Measurements from ENCODE around the gene FGG. TPM values are rescaled to one million over a fixed set of nuclear protein-coding genes. Genes with fewer than 3 reads are reported as not detected.

FGG gene
- total RNA-seq, 1 donor from 2014 or later, result 0.26 TPM

GRCh38 chr4:154559494-154560418 is 52.7 kb downstream of the FGG start:
- Histone ChIP-seq H3K27me3 (ENCODE audit: control insufficient read depth, insufficient read depth, low read length) (no peaks in the 10 kb centered on the region), H3K36me3 (ENCODE audit: control insufficient read depth, insufficient read depth, low read length) (no peaks in the 10 kb centered on the region), H3K4me3 (ENCODE audit: low read depth, low read length) (no peak overlapping the region)
- TF ChIP-seq CTCF (IDR thresholded peaks at IDR 0.05; ENCODE audit: insufficient read depth, low read length, severe bottlenecking), result peak; percentile 71
- DNase-seq (ENCODE audit: low read depth) (peak; percentile 68), FAIRE-seq (peak; percentile 7)

GRCh38 chr4:154559141-154559493 is 53.3 kb downstream of the FGG start:
- FAIRE-seq, result no peak
- Histone ChIP-seq H3K36me3 (ENCODE audit: control insufficient read depth, insufficient read depth, low read length) (no peaks in the 10 kb centered on the region), H3K27me3 (ENCODE audit: control insufficient read depth, insufficient read depth, low read length) (no peaks in the 10 kb centered on the region), H3K4me3 (ENCODE audit: low read depth, low read length) (no peak overlapping the region)
- TF ChIP-seq CTCF (IDR thresholded peaks at IDR 0.05; ENCODE audit: insufficient read depth, low read length, severe bottlenecking), result no peak
- no peak for DNase-seq (ENCODE audit: low read depth)

Other genes with a start within 250 kb of the FGG start
- gene DCHS2, start 120.9 kb downstream of the FGG start, total RNA-seq, result not detected in 2 replicates
- gene PLRG1, start 62.3 kb downstream of the FGG start, total RNA-seq, result 99.9 and 106 TPM in 2 replicates
- not detected in 2 replicates for gene FGB, start 49.6 kb downstream of the FGG start, total RNA-seq
- gene FGA, start 21.9 kb downstream of the FGG start, total RNA-seq, result not detected in 2 replicates
- 12.4 and 21.5 TPM in 2 replicates for gene LRAT, start 131.3 kb upstream of the FGG start, total RNA-seq
- 0.26 and 0.53 TPM in 2 replicates for gene RBM46, start 168.6 kb upstream of the FGG start, total RNA-seq